HG03159 (cell line): ENCODE data around the gene CENPS.
"Not testable (repeated sequence)": the region's sequence is repeated elsewhere in the genome, so short reads cannot be mapped to it uniquely, and the experiment has no call there.

Experiments
- ATAC-seq: cut with Tn5 transposase; IDR thresholded peaks from one replicate; pipeline ENCODE4 v1.9.1; 2021; ENCODE audit warnings: mild to moderate bottlenecking, moderate library complexity; ENCODE audit not compliant: unreplicated experiment

CENPS gene

GRCh38 chr1:10418741-10419140 lies 11.5 kb upstream of the CENPS start:
- ATAC-seq, result not testable (repeated sequence)

- no peak for ATAC-seq
These were observed 10.9 kb upstream of the CENPS start for GRCh38 chr1:10419351-10419750.

GRCh38 chr1:10421637-10422036 lies 8.6 kb upstream of the CENPS start:
- no peak for ATAC-seq

GRCh38 chr1:10424034-10424433 lies 6.2 kb upstream of the CENPS start:
- no peak for ATAC-seq

GRCh38 chr1:10424651-10425050 lies 5.6 kb upstream of the CENPS start:
- no peak for ATAC-seq

- ATAC-seq, result not testable (repeated sequence)
These were observed 4.3 kb upstream of the CENPS start for GRCh38 chr1:10425826-10426534.

GRCh38 chr1:10426535-10426848 lies 3.7 kb upstream of the CENPS start:
- not testable (repeated sequence) for ATAC-seq

GRCh38 chr1:10428984-10429383 lies 1.2 kb upstream of the CENPS start:
- ATAC-seq, result no peak

GRCh38 chr1:10429868-10430215 lies 391 bp upstream of the CENPS start:
- ATAC-seq, result no peak

- ATAC-seq, result no peak
These were observed 967 bp downstream of the CENPS start for GRCh38 chr1:10431070-10431730.

GRCh38 chr1:10432910-10433700 lies 2.9 kb downstream of the CENPS start:
- ATAC-seq, result no peak

- ATAC-seq, result no peak
These were observed 3.6 kb downstream of the CENPS start for GRCh38 chr1:10433790-10434189.

GRCh38 chr1:10434590-10434989 lies 4.4 kb downstream of the CENPS start:
- no peak for ATAC-seq

- ATAC-seq, result no peak
These were observed 6.8 kb downstream of the CENPS start for GRCh38 chr1:10437052-10437451.

GRCh38 chr1:10438677-10439163 lies 8.5 kb downstream of the CENPS start:
- ATAC-seq, result no peak

GRCh38 chr1:10440305-10440704 lies 10.1 kb downstream of the CENPS start:
- ATAC-seq, result no peak

- ATAC-seq, result no peak
These were observed 10.6 kb downstream of the CENPS start for GRCh38 chr1:10440794-10441193.

GRCh38 chr1:10444248-10444647 lies 14.0 kb downstream of the CENPS start:
- ATAC-seq, result no peak

- ATAC-seq, result no peak
These were observed 14.7 kb downstream of the CENPS start for GRCh38 chr1:10444795-10445397.

GRCh38 chr1:10446790-10447422 lies 16.7 kb downstream of the CENPS start:
- ATAC-seq, result no peak

- no peak for ATAC-seq
These were observed 19.5 kb downstream of the CENPS start, which contains the start of gene CORT for GRCh38 chr1:10449751-10450150. Gene CORT, plus strand, starts transcription at chr1:10450031. Its CDS starts 193 bp downstream, at chr1:10450224.
